Memory B cell (primary cell): ENCODE measurements around the gene ANKRD12.
"Not testable (repeated sequence)": the region's sequence is repeated elsewhere in the genome, so short reads cannot be mapped to it uniquely, and the experiment has no call there.

Experiments
- ATAC-seq: fragments of 150-1000 bp; cut with Tn5 transposase; 2 replicates; pipeline ENCODE4 v1.10.0; 2021; ENCODE audit warnings: low read depth, mild to moderate bottlenecking, moderate library complexity
- DNase-seq, 2 donors: peaks; one replicate each; pipeline ENCODE4 v3.0.0; 2022; ENCODE audit warnings: low spot score in 2 of 2
- H3K27ac Mint-ChIP-seq: one replicate; pipeline ENCODE4 v1.8.0; 2022; ENCODE audit warnings: mild to moderate bottlenecking, moderate library complexity, mixed read lengths
- H3K27me3 Mint-ChIP-seq: one replicate; pipeline ENCODE4 v1.8.0; 2022; ENCODE audit warnings: mixed read lengths
- H3K36me3 Mint-ChIP-seq: one replicate; pipeline ENCODE4 v1.8.0; 2022; ENCODE audit warnings: mild to moderate bottlenecking, mixed read lengths
- H3K4me1 Mint-ChIP-seq: one replicate; pipeline ENCODE4 v1.8.0; 2022; ENCODE audit warnings: mixed read lengths
- H3K4me3 Mint-ChIP-seq: one replicate; pipeline ENCODE4 v1.8.0; 2022; ENCODE audit warnings: mild to moderate bottlenecking, moderate library complexity, mixed read lengths
- H3K9me3 Mint-ChIP-seq: one replicate; pipeline ENCODE4 v1.8.0; 2022; ENCODE audit warnings: mixed read lengths

Gene ANKRD12

DNA sequence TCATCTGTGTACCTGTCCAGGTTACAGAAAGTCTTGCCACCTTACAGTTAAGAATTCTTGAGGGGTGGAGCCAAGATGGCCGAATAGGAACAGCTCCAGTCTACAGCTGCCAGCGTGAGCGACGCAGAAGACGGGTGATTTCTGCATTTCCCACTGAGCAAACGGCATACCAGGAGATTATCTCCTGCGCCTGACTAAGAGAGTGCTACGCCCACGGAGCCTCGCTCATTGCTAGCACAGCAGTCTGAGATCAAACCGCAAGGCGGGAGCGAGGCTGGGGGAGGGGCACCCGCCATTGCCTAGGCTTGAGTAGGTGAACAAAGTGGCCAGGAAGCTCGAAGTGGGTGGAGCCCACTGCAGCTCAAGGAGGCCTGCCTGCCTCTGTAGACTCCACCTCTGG, 128.2 kb downstream of the ANKRD12 start:
- peaks cover 34% of the 10 kb centered on the region for H3K36me3 Mint-ChIP-seq
- not testable (repeated sequence) for H3K4me3 Mint-ChIP-seq, H3K27me3 Mint-ChIP-seq, H3K27ac Mint-ChIP-seq, ATAC-seq, H3K9me3 Mint-ChIP-seq, DNase-seq, H3K4me1 Mint-ChIP-seq

DNA sequence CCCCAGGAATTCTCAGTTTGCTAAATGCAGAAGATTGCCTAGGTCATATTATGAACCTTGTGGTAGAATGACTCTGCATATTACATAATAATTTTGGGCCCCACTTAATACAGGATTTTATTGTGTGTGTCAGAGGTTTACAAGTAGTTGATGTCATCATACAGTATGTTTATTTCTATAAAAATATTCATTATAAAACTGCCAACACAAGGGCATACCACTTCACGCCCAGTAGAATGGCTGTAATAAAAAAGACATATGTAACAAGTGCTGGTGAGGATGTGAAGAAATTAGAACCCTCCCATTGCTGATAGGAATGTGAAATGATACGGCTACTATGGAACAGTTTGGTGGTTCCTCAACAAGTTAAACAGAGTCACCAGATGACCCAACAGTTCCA, 136.6 kb downstream of the ANKRD12 start:
- Mint-ChIP-seq H3K9me3 (no peaks in the 10 kb centered on the region), H3K36me3 (peaks cover 44% of the 10 kb centered on the region), H3K4me3 (no peak overlapping the region), H3K27ac (peak overlapping the region; percentile 14), H3K4me1 (no peaks in the 10 kb centered on the region), H3K27me3 (no peaks in the 10 kb centered on the region)
- ATAC-seq (no peak), DNase-seq (no peak)

DNA sequence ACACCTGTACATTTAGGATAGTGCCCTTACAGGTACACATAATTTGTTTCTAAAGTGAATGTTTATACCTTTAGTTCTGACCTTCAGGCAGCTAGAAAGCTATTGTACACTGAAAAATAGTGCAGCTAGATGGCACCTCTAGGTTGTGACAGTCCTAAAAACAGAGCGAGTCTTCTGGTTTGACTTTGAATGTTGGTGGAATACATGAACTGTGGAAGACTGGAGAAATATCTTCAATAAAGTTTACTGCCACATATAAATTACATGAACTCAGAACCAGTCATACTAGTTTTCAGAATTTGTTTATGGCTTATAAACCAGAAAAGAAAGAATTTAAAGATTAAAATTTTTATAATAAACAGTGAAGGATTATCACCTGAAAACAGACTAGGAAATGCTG, 139.3 kb downstream of the ANKRD12 start:
- DNase-seq, result no peak
- Mint-ChIP-seq H3K4me1 (no peaks in the 10 kb centered on the region), H3K4me3 (no peak overlapping the region), H3K27me3 (no peaks in the 10 kb centered on the region), H3K36me3 (peaks cover 44% of the 10 kb centered on the region), H3K27ac (no peak overlapping the region), H3K9me3 (no peaks in the 10 kb centered on the region)
- ATAC-seq, result no peak

DNA sequence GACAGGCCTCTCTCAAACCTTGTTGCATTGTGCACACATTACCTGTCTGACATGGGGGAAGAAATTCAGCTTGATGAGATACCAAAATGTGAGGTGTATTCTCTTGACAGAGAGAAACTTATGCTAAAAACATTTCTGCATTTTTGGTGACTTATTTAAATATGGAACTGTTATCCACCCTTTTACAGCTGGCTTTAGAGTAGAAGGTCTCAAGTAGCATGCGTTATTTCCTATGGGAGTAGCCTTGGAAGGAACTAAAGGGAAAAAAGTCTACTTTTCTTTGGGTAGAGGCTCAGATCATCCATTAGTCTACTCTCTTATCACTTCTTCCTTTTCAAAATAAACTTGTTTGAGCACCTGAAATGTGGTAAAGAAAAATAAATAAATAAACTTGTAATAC, 141.4 kb downstream of the ANKRD12 start:
- ATAC-seq, result no peak
- H3K36me3 Mint-ChIP-seq, result peaks cover 46% of the 10 kb centered on the region
- H3K27ac Mint-ChIP-seq, result no peak overlapping the region

DNA sequence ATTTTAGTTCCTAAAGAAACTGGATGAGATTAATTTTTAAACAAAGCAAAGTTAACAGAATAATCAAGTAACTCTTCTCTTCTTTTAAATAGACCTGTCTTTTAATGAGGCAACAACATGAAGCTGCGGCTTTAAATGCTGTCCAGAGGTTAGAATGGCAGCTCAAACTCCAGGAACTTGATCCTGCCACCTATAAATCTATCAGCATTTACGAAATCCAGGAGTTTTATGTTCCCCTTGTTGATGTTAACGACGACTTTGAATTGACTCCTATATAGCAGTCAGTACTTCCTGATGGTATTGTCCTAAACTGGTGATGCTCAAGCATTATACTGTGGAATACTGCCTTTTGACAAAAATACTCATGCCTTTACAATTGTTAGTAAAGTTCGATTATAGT, 144.3 kb downstream of the ANKRD12 start:
- Mint-ChIP-seq H3K36me3 (peaks cover 41% of the 10 kb centered on the region), H3K4me3 (no peak overlapping the region), H3K27ac (no peak overlapping the region), H3K4me1 (no peaks in the 10 kb centered on the region), H3K9me3 (no peaks in the 10 kb centered on the region), H3K27me3 (no peaks in the 10 kb centered on the region)
- DNase-seq, result no peak
- no peak for ATAC-seq

More for the DNA sequence above, 141.4 kb downstream of the ANKRD12 start:
- DNase-seq, result no peak
- no peaks in the 10 kb centered on the region for H3K9me3 Mint-ChIP-seq
- H3K4me3 Mint-ChIP-seq, result no peak overlapping the region
- no peaks in the 10 kb centered on the region for H3K27me3 Mint-ChIP-seq
- no peaks in the 10 kb centered on the region for H3K4me1 Mint-ChIP-seq

DNA sequence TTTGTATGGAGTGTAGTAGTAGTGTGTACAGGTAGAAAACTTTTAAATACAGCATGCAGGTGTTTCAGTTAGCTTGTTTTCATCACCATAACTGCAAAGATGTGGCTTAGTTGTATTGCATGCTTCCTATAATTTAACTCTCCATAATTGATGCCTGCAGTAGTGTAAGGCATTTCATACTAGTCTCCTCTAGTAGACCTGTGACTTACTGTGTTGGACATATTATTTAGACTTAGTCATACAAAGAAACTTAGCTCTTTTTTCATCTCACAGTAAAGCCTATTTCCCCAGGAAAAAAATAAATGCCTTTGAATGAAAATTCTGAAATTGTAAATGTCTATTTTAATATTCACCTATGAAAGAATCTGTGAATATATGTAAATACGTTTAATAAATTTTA, 145.2 kb downstream of the ANKRD12 start:
- Mint-ChIP-seq H3K36me3 (peaks cover 38% of the 10 kb centered on the region), H3K4me3 (no peak overlapping the region), H3K9me3 (no peaks in the 10 kb centered on the region), H3K27me3 (no peaks in the 10 kb centered on the region), H3K4me1 (no peaks in the 10 kb centered on the region), H3K27ac (no peak overlapping the region)
- ATAC-seq (no peak), DNase-seq (no peak)

DNA sequence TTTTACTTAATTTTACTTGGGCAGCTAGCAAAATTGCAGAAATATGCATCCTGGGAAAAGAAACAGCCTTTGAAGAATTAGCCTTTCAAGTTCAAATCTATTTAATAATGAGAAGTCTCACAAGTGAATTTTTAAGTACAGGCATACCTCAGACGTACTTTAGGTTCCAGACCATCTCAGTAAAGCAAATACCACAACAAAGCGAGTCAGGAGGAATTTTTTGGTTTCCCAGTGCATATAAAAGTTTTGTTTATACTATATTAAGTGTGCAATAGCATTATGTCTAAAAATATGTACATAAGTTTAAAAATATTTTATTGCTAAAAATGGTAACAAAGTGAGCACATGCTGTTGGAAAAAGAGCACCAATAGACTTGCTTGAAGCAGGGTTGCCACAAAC, 147.2 kb downstream of the ANKRD12 start:
- Mint-ChIP-seq H3K27ac (no peak overlapping the region), H3K4me3 (no peak overlapping the region), H3K36me3 (peaks cover 29% of the 10 kb centered on the region), H3K9me3 (no peaks in the 10 kb centered on the region), H3K27me3 (no peaks in the 10 kb centered on the region), H3K4me1 (no peaks in the 10 kb centered on the region)
- DNase-seq, result no peak
- ATAC-seq, result no peak

DNA sequence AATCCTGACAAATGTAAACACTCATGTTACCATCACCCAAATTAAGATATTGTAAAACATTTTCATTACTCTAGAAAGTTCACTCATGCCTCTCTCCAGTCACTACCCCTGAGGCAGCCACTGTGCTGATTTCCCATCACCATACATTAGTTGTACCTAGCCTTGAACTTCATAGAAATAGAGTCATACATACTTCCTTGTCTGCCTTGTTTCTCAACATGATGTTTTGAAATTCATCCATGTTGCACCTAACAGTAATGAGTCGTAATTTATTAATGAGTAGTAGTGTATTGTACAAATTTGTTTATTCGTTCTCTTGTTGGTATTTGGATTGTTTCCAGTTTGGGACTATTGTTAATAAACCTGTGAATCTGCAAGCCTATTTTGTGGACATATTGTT, 149.0 kb downstream of the ANKRD12 start:
- DNase-seq, result no peak
- no peak for ATAC-seq
- Mint-ChIP-seq H3K27me3 (no peaks in the 10 kb centered on the region), H3K4me3 (no peak overlapping the region), H3K27ac (no peak overlapping the region), H3K9me3 (no peaks in the 10 kb centered on the region), H3K36me3 (peaks cover 21% of the 10 kb centered on the region), H3K4me1 (no peaks in the 10 kb centered on the region)

DNA sequence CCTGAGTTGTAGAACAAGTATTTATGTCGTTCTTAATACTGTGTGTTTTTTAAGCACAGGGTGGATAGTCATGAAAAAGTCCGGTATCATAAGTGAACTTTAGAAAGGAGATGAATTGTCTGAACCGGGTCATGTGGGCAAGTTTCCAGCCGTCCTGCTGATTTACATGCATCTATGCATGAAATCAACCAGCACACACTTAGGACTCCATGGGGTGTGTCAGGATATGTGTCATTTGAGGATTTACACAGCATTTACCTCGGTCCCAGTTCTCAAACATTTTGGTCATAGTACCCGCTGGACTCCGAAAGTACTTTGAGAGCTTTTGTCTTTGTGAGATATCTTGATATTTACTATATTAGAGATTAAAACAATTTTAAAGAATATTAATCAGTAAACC, 150.5 kb downstream of the ANKRD12 start:
- no peak overlapping the region for H3K27ac Mint-ChIP-seq
- H3K36me3 Mint-ChIP-seq, result peaks cover 18% of the 10 kb centered on the region
- no peak overlapping the region for H3K4me3 Mint-ChIP-seq
- no peak for DNase-seq
- H3K9me3 Mint-ChIP-seq, result peaks cover 4% of the 10 kb centered on the region
- no peaks in the 10 kb centered on the region for H3K27me3 Mint-ChIP-seq
- H3K4me1 Mint-ChIP-seq, result no peaks in the 10 kb centered on the region
- no peak for ATAC-seq

DNA sequence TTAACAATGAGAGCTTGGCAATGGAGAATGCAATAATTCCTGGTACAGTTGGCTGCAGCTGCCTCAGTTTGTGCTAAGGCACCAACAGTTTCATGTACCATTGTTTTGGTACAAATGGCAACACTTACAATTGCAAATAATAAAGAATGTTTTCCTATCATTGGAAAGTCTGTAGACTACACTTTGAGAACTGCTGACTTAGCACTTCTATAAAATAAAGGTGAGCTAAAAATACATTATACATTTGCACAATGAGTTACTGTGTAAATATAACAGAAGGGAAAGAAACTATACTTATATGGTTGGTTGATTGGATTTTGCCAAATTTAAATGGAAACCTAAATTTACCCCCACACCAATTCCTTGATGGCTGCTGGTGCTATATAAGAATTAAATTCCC, 153.1 kb downstream of the ANKRD12 start:
- no peaks in the 10 kb centered on the region for H3K27me3 Mint-ChIP-seq
- DNase-seq, result no peak
- H3K9me3 Mint-ChIP-seq, result peaks cover 12% of the 10 kb centered on the region
- H3K4me3 Mint-ChIP-seq, result no peak overlapping the region
- no peak for ATAC-seq
- H3K36me3 Mint-ChIP-seq, result peaks cover 15% of the 10 kb centered on the region
- H3K27ac Mint-ChIP-seq, result no peak overlapping the region
- no peaks in the 10 kb centered on the region for H3K4me1 Mint-ChIP-seq

DNA sequence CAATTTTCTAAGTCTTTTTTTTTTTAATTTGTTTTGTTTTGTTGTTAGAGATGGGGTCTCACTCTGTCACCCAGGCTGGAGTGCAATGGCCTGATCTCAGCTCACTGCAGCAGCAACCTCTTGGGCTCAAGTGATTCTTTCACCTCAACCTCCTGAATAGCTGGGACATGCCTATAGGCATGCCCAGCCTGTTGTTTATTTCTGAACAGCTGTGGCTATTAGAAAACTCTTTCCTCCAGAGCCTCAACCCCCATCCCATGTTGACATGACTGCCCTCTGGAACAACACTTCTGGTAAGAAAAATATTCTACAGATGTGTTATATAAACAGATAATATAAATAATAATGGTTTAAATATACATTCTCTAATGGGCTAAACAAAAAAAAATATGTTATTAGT, 153.6 kb downstream of the ANKRD12 start:
- DNase-seq (no peak), ATAC-seq (no peak)
- H3K27ac Mint-ChIP-seq, result no peak overlapping the region
- H3K27me3 Mint-ChIP-seq, result no peaks in the 10 kb centered on the region
- H3K4me1 Mint-ChIP-seq, result no peaks in the 10 kb centered on the region
- H3K36me3 Mint-ChIP-seq, result peaks cover 15% of the 10 kb centered on the region
- peaks cover 14% of the 10 kb centered on the region for H3K9me3 Mint-ChIP-seq
- H3K4me3 Mint-ChIP-seq, result no peak overlapping the region

DNA sequence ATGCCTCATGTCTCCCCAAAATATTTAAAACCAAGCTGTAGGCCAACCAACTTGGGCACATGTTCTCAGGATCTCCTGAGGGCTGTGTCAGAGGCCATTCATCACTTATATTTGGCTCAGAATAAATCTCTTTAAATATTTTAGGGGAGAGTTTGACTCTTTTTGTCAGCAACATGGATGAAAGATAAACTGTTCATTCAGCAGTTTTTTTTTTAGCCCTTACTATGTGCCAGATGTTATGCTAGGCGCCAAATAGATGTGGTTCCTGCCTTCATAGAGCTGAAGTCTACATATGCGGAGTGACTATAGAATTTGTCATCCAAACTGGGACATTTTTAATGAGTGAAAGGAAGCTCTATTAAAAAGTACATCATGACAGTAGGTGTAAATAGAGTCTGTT, 155.5 kb downstream of the ANKRD12 start:
- no peak for ATAC-seq
- Mint-ChIP-seq H3K9me3 (peaks cover 14% of the 10 kb centered on the region), H3K27me3 (no peaks in the 10 kb centered on the region), H3K27ac (no peak overlapping the region), H3K4me1 (no peaks in the 10 kb centered on the region), H3K36me3 (peaks cover 12% of the 10 kb centered on the region), H3K4me3 (no peak overlapping the region)
- DNase-seq, result no peak

DNA sequence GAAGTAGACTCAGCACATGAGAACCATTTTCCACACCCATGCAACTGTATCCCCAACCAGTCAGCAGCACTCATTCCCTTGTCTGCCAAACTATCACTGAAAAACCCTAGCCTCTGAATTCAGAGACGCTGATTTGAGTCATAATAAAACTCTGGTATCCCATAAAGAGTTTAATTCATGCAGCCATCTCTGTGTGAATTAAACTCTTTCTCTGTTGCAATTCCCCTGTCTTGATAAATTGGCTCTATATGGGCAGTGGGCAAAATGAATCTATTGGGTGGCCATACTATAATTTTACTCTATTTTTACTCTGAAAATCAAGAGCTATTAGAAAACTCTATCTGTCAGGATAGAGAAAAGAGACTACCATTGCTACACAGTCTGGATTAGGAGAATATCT, 157.4 kb downstream of the ANKRD12 start:
- Mint-ChIP-seq H3K9me3 (peaks cover 14% of the 10 kb centered on the region), H3K27ac (no peak overlapping the region), H3K4me3 (no peak overlapping the region), H3K27me3 (no peaks in the 10 kb centered on the region), H3K4me1 (no peaks in the 10 kb centered on the region), H3K36me3 (peaks cover 12% of the 10 kb centered on the region)
- ATAC-seq, result no peak
- DNase-seq, result no peak

DNA sequence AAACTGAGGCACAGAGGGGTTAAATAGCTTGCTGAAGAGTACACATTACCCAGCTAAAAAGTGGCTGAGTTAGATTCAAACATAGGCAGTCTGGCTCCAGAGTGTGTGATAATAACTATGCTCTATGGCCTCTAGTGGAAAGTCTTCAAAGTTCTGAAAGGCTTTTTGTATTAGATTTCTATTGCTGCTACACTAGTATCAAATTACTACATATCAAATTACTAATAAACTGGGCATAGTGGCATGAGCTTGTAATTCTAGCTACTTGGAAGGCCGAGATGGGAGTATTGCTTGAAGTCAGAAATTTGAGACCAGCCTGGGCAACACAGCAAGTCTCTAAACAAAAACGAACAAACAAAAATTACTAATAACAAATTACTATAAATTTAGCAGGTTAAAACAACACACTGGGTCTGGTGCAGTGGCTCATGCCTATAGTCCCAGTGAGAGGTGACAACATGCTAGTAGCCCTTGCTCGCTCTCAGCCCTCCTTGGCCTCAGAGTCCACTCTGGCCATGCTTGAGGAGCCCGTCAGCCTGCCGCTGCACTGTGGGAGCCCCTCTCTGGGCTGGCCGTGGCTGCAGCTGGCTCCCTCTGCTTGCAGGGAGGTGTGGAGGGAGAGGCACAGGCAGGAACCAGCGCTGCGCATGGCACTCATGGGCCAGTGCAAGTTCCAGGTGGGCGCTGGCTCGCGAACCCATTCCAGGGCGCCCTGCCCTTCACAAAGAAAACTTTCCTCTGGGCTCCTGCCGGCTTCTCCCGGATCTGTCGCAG, 159.8 kb downstream of the ANKRD12 start:
- Mint-ChIP-seq H3K36me3 (peaks cover 12% of the 10 kb centered on the region), H3K9me3 (peaks cover 14% of the 10 kb centered on the region), H3K4me1 (no peaks in the 10 kb centered on the region), H3K4me3 (no peak overlapping the region), H3K27me3 (no peaks in the 10 kb centered on the region), H3K27ac (no peak overlapping the region)
- DNase-seq, result no peak
- ATAC-seq, result no peak

DNA sequence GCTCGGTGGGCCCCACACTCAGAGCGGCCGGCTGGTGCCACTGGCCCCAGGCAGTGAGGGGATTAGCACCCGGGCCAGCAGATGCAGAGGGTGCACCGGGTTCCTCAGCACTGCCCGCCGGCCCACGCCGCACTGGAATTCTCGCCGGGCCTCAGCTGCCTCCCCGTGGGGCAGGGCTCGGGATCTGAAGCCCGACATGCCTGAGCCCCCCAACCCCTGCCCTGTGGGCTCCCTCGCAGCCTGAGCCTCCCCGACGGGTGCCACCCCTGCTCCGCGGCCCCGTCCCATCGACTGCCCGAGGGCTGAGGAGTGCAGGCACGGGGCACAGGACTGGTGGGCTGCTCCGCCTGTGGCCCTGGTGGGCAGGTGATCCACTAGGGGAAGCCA, 160.4 kb downstream of the ANKRD12 start:
- H3K4me3 Mint-ChIP-seq, result no peak overlapping the region
- H3K9me3 Mint-ChIP-seq, result peaks cover 11% of the 10 kb centered on the region
- peaks cover 9% of the 10 kb centered on the region for H3K36me3 Mint-ChIP-seq
- ATAC-seq, result no peak
- no peaks in the 10 kb centered on the region for H3K27me3 Mint-ChIP-seq
- H3K4me1 Mint-ChIP-seq, result no peaks in the 10 kb centered on the region
- DNase-seq, result no peak
- H3K27ac Mint-ChIP-seq, result no peak overlapping the region
